Kidney tubule cell (primary cell): ENCODE data around the gene KLK4.

Experiments used
- DNase-seq: peaks from one replicate; pipeline ENCODE4 v3.0.0-alpha.2; 2018; ENCODE audit warnings: low spot score

Gene KLK4

GRCh38 chr19:50911206-50912101, at the start of gene KLK4:
Gene KLK4 (minus strand): TSS chr19:50911395. CDS start chr19:50910738, 657 bp downstream.
- no peak for DNase-seq

- DNase-seq, result no peak
Measured at GRCh38 chr19:50959731-50960500, 48.7 kb upstream of the KLK4 start.

GRCh38 chr19:50957587-50957986, 46.4 kb upstream of the KLK4 start:
- DNase-seq, result no peak

GRCh38 chr19:50952910-50953309, 41.7 kb upstream of the KLK4 start, which contains the start of gene KLK5:
Gene KLK5 (minus strand): TSS chr19:50953038. CDS start chr19:50952657, 381 bp downstream.
- no peak for DNase-seq

GRCh38 chr19:50949861-50950260, 38.7 kb upstream of the KLK4 start:
- no peak for DNase-seq

- DNase-seq, result no peak
Measured at GRCh38 chr19:50947123-50947522, 35.9 kb upstream of the KLK4 start.

- DNase-seq, result no peak
Measured at GRCh38 chr19:50944795-50945194, 33.6 kb upstream of the KLK4 start.

GRCh38 chr19:50943074-50943828, 32.1 kb upstream of the KLK4 start:
- DNase-seq, result no peak

- no peak for DNase-seq
Measured at GRCh38 chr19:50939596-50939995, 28.4 kb upstream of the KLK4 start.

GRCh38 chr19:50933640-50934039, 22.4 kb upstream of the KLK4 start:
- no peak for DNase-seq

GRCh38 chr19:50932690-50933083, 21.5 kb upstream of the KLK4 start:
- DNase-seq, result no peak

GRCh38 chr19:50932018-50932689, 21.0 kb upstream of the KLK4 start:
- DNase-seq, result peak; percentile 66

- DNase-seq, result no peak
Measured at GRCh38 chr19:50931023-50931422, 19.8 kb upstream of the KLK4 start.

- DNase-seq, result no peak
Measured at GRCh38 chr19:50928831-50929230, 17.6 kb upstream of the KLK4 start.

GRCh38 chr19:50926144-50926543, 14.9 kb upstream of the KLK4 start:
- DNase-seq, result no peak

GRCh38 chr19:50925734-50926133, 14.5 kb upstream of the KLK4 start:
- peak; percentile 14 for DNase-seq

GRCh38 chr19:50924586-50924985, 13.4 kb upstream of the KLK4 start:
- no peak for DNase-seq

GRCh38 chr19:50922317-50922853, 11.2 kb upstream of the KLK4 start:
- DNase-seq, result peak; percentile 85

- peak; percentile 51 for DNase-seq
Measured at GRCh38 chr19:50921426-50922316, 10.5 kb upstream of the KLK4 start.

GRCh38 chr19:50916069-50916468, 4.9 kb upstream of the KLK4 start:
- DNase-seq, result no peak
